Neuronal stem cell (in vitro differentiated cells): ENCODE results near the gene LOXL3. TPM values are rescaled to one million over a fixed set of nuclear protein-coding genes. Genes with fewer than 3 reads are reported as not detected.

Experiments used
- DNase-seq: peaks from one replicate; pipeline ENCODE4 v3.0.0-alpha.2; 2013; ENCODE audit warnings: low spot score
- H2AFZ ChIP-seq: one replicate; pipeline ENCODE4 v1.6.1; 2013; ENCODE audit warnings: mild to moderate bottlenecking, low read length, inconsistent platforms
- H2AK5ac ChIP-seq: 2 replicates; pipeline ENCODE4 v1.6.1; 2013; ENCODE audit warnings: low read depth, mild to moderate bottlenecking, inconsistent platforms, low read length, moderate library complexity, mixed read lengths
- H2BK120ac ChIP-seq: 2 replicates; pipeline ENCODE4 v1.6.1; 2013; ENCODE audit warnings: low read depth, mild to moderate bottlenecking, inconsistent platforms, low read length, moderate library complexity, mixed read lengths
- H2BK12ac ChIP-seq: one replicate; pipeline ENCODE4 v1.6.1; 2013; ENCODE audit warnings: low read length, inconsistent platforms
- H2BK15ac ChIP-seq: 2 replicates; pipeline ENCODE4 v1.6.1; 2013; ENCODE audit warnings: mild to moderate bottlenecking, low read length, inconsistent platforms, mixed read lengths
- H2BK5ac ChIP-seq: one replicate; pipeline ENCODE4 v1.6.1; 2013; ENCODE audit warnings: inconsistent platforms, mild to moderate bottlenecking, low read length, moderate library complexity
- H3K14ac ChIP-seq: one replicate; pipeline ENCODE4 v1.6.1; 2013; ENCODE audit warnings: low read length, inconsistent platforms
- H3K18ac ChIP-seq: 2 replicates; pipeline ENCODE4 v1.6.1; 2013; ENCODE audit warnings: low read length, inconsistent platforms
- H3K23ac ChIP-seq: 2 replicates; pipeline ENCODE4 v1.6.1; 2013; ENCODE audit warnings: low read depth, mild to moderate bottlenecking, mixed read lengths, low read length, inconsistent platforms; ENCODE audit not compliant: poor library complexity
- H3K27ac ChIP-seq: replicated peaks from 3 replicates; pipeline ENCODE4 v1.5.1; 2013; ENCODE audit warnings: low read length, inconsistent platforms
- H3K27me3 ChIP-seq, 3 experiments: 2 replicates each; pipeline ENCODE4 v1.6.1; 2013; ENCODE audit warnings: low read length in 3 of 3, mild to moderate bottlenecking in 2 of 3, inconsistent platforms in 1 of 3, low read depth in 1 of 3, mixed read lengths in 1 of 3, moderate library complexity in 1 of 3; ENCODE audit not compliant: control insufficient read depth in 3 of 3, insufficient read depth in 3 of 3
- H3K36me3 ChIP-seq, 2 donors: replicated peaks in 1 of 2; 2 replicates each; pipeline ENCODE4 v1.6.1; 2013; ENCODE audit warnings: low read length in 2 of 2; ENCODE audit not compliant: control insufficient read depth in 2 of 2, insufficient read depth in 2 of 2
- H3K4ac ChIP-seq: 2 replicates; pipeline ENCODE4 v1.6.1; 2013; ENCODE audit warnings: inconsistent platforms, mild to moderate bottlenecking, low read length, moderate library complexity
- H3K4me1 ChIP-seq, 2 donors: 1 replicate in 1 of 2; 2 replicates in 1 of 2; pipeline ENCODE4 v1.6.1; 2013; ENCODE audit warnings: low read length in 2 of 2, low read depth in 1 of 2; ENCODE audit not compliant: control insufficient read depth in 2 of 2, insufficient read depth in 1 of 2
- H3K4me2 ChIP-seq: one replicate; pipeline ENCODE4 v1.6.1; 2013; ENCODE audit warnings: mild to moderate bottlenecking, low read length, inconsistent platforms; ENCODE audit not compliant: insufficient read depth, poor library complexity, severe bottlenecking
- H3K4me3 ChIP-seq, 2 donors: 2 replicates each; pipeline ENCODE4 v1.5.1; 2013; ENCODE audit warnings: low read length in 2 of 2, mild to moderate bottlenecking in 2 of 2, inconsistent platforms in 1 of 2, moderate library complexity in 1 of 2
- H3K79me1 ChIP-seq: one replicate; pipeline ENCODE4 v1.6.1; 2013; ENCODE audit warnings: low read depth, mild to moderate bottlenecking, inconsistent platforms, low read length, moderate library complexity
- H3K9ac ChIP-seq: one replicate; pipeline ENCODE4 v1.6.1; 2013; ENCODE audit warnings: mild to moderate bottlenecking, low read depth, low read length, inconsistent platforms; ENCODE audit not compliant: poor library complexity
- H3K9me3 ChIP-seq, 2 donors: replicated peaks in 1 of 2; 2 replicates each; pipeline versions ENCODE3 to v1.6.1; 2013; ENCODE audit warnings: low read length in 2 of 2, mild to moderate bottlenecking in 2 of 2, inconsistent platforms in 1 of 2, low read depth in 1 of 2, mixed read lengths in 1 of 2, moderate library complexity in 1 of 2; ENCODE audit not compliant: control insufficient read depth in 2 of 2, insufficient read depth in 1 of 2
- H4K8ac ChIP-seq: one replicate; pipeline ENCODE4 v1.6.1; 2013; ENCODE audit warnings: low read depth, mild to moderate bottlenecking, inconsistent platforms, low read length, moderate library complexity
- H4K91ac ChIP-seq: one replicate; pipeline ENCODE4 v1.6.1; 2013; ENCODE audit warnings: low read length, low read depth, mild to moderate bottlenecking, inconsistent platforms; ENCODE audit not compliant: poor library complexity
- WGBS, 2 donors: extraction: QIAGEN DNeasy Blood & Tissue Kit; methylation state at CpG; one replicate each; pipeline ENCODE4 v1.1.7; 2013; ENCODE audit warnings: missing lambda C conversion rate in 2 of 2, mixed read lengths in 1 of 2; ENCODE audit not compliant: insufficient read length in 2 of 2, insufficient replicate concordance in 1 of 2; ENCODE audit errors: extremely low coverage in 2 of 2; 5-methylcytosine and 5-hydroxymethylcytosine counted together
- polyA plus RNA-seq, 2 experiments: library from polyadenylated mRNA; stranded (reverse); fragments of 200-250 nt; gene quantifications; one replicate each; pipeline ENCODE4 v1.2.3, GENCODE V29; 2013

The LOXL3 gene, protein sequence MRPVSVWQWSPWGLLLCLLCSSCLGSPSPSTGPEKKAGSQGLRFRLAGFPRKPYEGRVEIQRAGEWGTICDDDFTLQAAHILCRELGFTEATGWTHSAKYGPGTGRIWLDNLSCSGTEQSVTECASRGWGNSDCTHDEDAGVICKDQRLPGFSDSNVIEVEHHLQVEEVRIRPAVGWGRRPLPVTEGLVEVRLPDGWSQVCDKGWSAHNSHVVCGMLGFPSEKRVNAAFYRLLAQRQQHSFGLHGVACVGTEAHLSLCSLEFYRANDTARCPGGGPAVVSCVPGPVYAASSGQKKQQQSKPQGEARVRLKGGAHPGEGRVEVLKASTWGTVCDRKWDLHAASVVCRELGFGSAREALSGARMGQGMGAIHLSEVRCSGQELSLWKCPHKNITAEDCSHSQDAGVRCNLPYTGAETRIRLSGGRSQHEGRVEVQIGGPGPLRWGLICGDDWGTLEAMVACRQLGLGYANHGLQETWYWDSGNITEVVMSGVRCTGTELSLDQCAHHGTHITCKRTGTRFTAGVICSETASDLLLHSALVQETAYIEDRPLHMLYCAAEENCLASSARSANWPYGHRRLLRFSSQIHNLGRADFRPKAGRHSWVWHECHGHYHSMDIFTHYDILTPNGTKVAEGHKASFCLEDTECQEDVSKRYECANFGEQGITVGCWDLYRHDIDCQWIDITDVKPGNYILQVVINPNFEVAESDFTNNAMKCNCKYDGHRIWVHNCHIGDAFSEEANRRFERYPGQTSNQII
- polyA plus RNA-seq (2013, experiment 1 of 2), result 16.9 TPM
- 16.9 TPM for polyA plus RNA-seq (2013, experiment 2 of 2)

- WGBS, 2 donors, result no CpG with 5 or more reads among the region's 73 CpGs
- peak within 1 kb of the TSS; percentile 95 for H3K27ac ChIP-seq
- H3K23ac ChIP-seq, result peak within 1 kb of the TSS; percentile 82
- no peak within 1 kb of the TSS for H3K4ac ChIP-seq
- H3K4me2 ChIP-seq, result peak within 1 kb of the TSS; percentile 97
- H2BK5ac ChIP-seq, result peak within 1 kb of the TSS; percentile 68
- H2BK15ac ChIP-seq, result peak within 1 kb of the TSS; percentile 82
- no peak within 1 kb of the TSS for H4K91ac ChIP-seq
- no peak within 1 kb of the TSS for H4K8ac ChIP-seq
- peak within 1 kb of the TSS; percentile 98 for H3K18ac ChIP-seq
- H3K14ac ChIP-seq, result peak within 1 kb of the TSS; percentile 75
- peaks cover 19 to 44% of the 10 kb centered on the region in 2 donors for H3K36me3 ChIP-seq
- peak; percentile 92 for DNase-seq
- H3K27me3 ChIP-seq, result peaks cover 0 to 54% (median 4%) of the 10 kb centered on the region in 3 experiments
- peak within 1 kb of the TSS; percentile 99 for H2AFZ ChIP-seq
- peaks cover 6% of the 10 kb centered on the region for H3K79me1 ChIP-seq
- H3K4me1 ChIP-seq, result peaks cover 9 to 20% of the 10 kb centered on the region in 2 donors
- H2AK5ac ChIP-seq, result peak within 1 kb of the TSS; percentile 30
- peak within 1 kb of the TSS; percentile 89 for H3K9ac ChIP-seq
- peak within 1 kb of the TSS; percentile 53 for H2BK120ac ChIP-seq
- H2BK12ac ChIP-seq, result peak within 1 kb of the TSS; percentile 63
- H3K9me3 ChIP-seq, result no peaks in the 10 kb centered on the region
- H3K4me3 ChIP-seq, result peak within 1 kb of the TSS; percentile 67 to 87
These were observed at the start of gene LOXL3, which contains the start of gene DOK1 for GRCh38 chr2:74553892-74554819. Gene LOXL3, minus strand, starts transcription at chr2:74553942. Its CDS starts 1,308 bp downstream, at chr2:74552634. Gene DOK1, plus strand, starts transcription at chr2:74554720. Its CDS starts 35 bp downstream, at chr2:74554755.

DNA sequence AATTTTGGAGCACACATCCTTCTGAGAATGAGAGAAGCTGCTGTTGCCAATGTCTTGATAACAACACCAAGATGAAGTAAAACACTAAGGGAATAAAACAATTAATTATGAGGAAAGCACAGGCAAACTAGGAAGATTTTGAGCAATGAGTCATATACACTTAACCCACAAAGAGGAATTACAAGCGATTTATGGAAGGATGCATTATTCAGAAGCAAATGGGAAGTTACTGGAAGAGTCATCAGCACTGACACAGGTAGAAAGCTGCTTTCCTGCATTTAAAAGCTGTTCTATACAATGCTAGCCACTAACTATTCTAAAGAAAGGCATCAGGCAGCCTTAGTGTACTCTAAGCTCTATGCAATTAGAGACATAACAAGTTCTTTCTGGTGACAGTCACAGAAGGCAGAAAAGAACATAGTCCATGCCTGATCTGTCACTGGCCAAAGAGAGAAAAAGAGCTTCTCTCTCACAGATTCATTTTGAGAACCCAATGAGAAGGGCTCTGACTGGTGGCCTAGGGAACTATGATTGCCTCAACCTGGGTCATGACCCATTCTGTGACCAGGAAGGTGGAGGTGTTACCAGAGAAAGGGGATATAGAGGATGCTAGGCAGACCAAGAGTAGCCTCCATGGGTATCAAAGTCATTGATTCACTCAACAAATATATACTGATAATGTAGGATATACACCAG is 49.0 kb upstream of the LOXL3 start:
- no peak overlapping the region for H3K27ac ChIP-seq
- no peak overlapping the region for H3K18ac ChIP-seq
- WGBS, 2 donors, result no CpG with 5 or more reads among the region's 1 CpG
- no peak overlapping the region for H2BK15ac ChIP-seq
- no peak overlapping the region for H4K91ac ChIP-seq
- no peaks in the 10 kb centered on the region for H3K36me3 ChIP-seq
- no peak overlapping the region for H2BK12ac ChIP-seq
- H3K9me3 ChIP-seq, result no peaks in the 10 kb centered on the region
- H3K79me1 ChIP-seq, result no peaks in the 10 kb centered on the region
- DNase-seq, result no peak
- no peaks in the 10 kb centered on the region for H3K4me1 ChIP-seq
- no peak overlapping the region for H3K4me3 ChIP-seq
- no peak overlapping the region for H2BK5ac ChIP-seq
- no peak overlapping the region for H4K8ac ChIP-seq
- H3K23ac ChIP-seq, result no peak overlapping the region
- H3K14ac ChIP-seq, result no peak overlapping the region
- H2AFZ ChIP-seq, result no peak overlapping the region
- no peak overlapping the region for H3K9ac ChIP-seq
- no peak overlapping the region for H2AK5ac ChIP-seq
- no peak overlapping the region for H2BK120ac ChIP-seq
- H3K4me2 ChIP-seq, result no peak overlapping the region
- H3K4ac ChIP-seq, result no peak overlapping the region
- peaks cover 0 to 41% (median 0%) of the 10 kb centered on the region in 3 experiments for H3K27me3 ChIP-seq

GRCh38 chr2:74599676-74600075 is 45.9 kb upstream of the LOXL3 start:
- peaks cover 0 to 47% (median 0%) of the 10 kb centered on the region in 3 experiments for H3K27me3 ChIP-seq
- H4K91ac ChIP-seq, result no peak overlapping the region
- H3K18ac ChIP-seq, result no peak overlapping the region
- H3K4me1 ChIP-seq, result no peaks in the 10 kb centered on the region
- no peak overlapping the region for H3K4ac ChIP-seq
- no peak overlapping the region for H4K8ac ChIP-seq
- DNase-seq, result no peak
- no peak overlapping the region for H2AFZ ChIP-seq
- H2BK5ac ChIP-seq, result no peak overlapping the region
- no peaks in the 10 kb centered on the region for H3K9me3 ChIP-seq
- no peak overlapping the region for H3K4me3 ChIP-seq
- H3K4me2 ChIP-seq, result no peak overlapping the region
- H2BK120ac ChIP-seq, result no peak overlapping the region
- no peaks in the 10 kb centered on the region for H3K79me1 ChIP-seq
- H3K9ac ChIP-seq, result no peak overlapping the region
- H2BK12ac ChIP-seq, result no peak overlapping the region
- no peak overlapping the region for H3K23ac ChIP-seq
- H2BK15ac ChIP-seq, result no peak overlapping the region
- no CpG with 5 or more reads among the region's 3 CpGs for WGBS, 2 donors
- no peaks in the 10 kb centered on the region for H3K36me3 ChIP-seq
- no peak overlapping the region for H2AK5ac ChIP-seq
- no peak overlapping the region for H3K14ac ChIP-seq
- no peak overlapping the region for H3K27ac ChIP-seq
